ENCODE results near the gene CLCN4. TPM values are rescaled to one million over a fixed set of nuclear protein-coding genes. Genes with fewer than 3 reads are reported as not detected.

The CLCN4 gene
- total and polyA plus RNA-seq, 10 of the 15 experiments (the other 5 are each of a cell fraction or from before 2014, with no cell fraction given), result 0.90 to 6.9 (median 2.9) TPM

DNA sequence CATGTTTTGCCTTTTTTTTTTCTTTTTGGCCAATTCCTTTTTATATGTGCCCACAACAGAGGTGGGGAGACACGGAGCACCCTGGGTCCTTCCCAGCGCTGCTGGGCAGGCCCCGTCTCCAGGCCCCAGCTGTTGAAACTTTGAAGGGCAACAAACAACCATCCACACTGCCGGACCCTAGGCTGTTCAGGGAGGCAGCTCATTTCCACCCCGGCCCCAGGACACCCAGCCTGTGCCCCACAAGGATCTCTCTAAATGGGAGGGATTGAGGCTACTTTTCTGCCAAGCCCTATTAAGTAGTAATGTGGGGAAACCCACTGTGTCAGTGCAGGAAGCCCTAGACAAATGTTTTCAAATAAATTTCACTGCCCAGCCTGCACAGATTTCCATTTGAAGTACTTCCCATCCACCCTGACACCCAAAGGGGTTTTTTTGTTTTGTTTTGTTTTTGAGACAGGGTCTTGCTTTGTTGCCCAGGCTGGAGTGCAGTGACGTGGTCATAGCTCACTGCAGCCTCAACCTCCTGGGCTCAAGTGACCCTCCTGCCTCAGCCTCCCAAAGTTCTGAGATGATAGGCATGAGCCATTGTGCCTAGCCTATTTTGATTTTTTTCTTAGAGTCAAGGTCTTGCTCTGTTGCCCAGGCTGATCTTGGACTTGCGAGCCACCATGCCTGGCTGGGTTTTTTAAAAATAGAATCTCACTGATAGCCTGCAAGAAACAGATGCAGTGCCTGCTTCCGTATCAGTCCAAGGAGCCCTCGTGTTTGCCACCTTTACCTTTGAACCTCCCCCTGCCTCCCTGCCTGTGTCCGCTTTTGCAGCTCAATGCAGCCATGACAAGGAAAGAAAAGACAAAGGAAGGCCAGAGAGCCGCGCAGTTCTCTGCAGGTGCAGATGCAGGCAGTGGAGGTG lies 13.4 kb upstream of the CLCN4 start:
- ChIA-PET RAD21 (ENCODE audit: unreplicated experiment) (no interaction called here), POLR2A (no interaction called here), SMC1A (ENCODE audit: uncharacterized antibody, unreplicated experiment) (no interaction called here), CTCF (no interaction called here)
- no peaks in the 10 kb centered on the region for H3K4me1 ChIP-seq (ENCODE audit: control insufficient read depth, insufficient read depth, low read length)
- intact Hi-C loops (cut with micrococcal nuclease; ENCODE audit: unreplicated experiment), result no loop called here
- BruUV-seq (replicated peaks), result no TSS peak
- in situ Hi-C loops (cut with MboI), result no loop called here
- no peak overlapping the region for H3K4me2 ChIP-seq (ENCODE audit: control insufficient read depth, insufficient read depth)
- 33% methylated on average over 12 of the region's 12 CpGs for WGBS (ENCODE audit: insufficient coverage, insufficient replicate concordance, low lambda C conversion rate, missing lambda C conversion rate)
- H3K36me3 ChIP-seq (ENCODE audit: control insufficient read depth in 2 of 2, insufficient read depth in 2 of 2, low read length in 1 of 2), result no peaks in the 10 kb centered on the region; a peak in 1 of 4 replicates
- no peak overlapping the region for H3K9ac ChIP-seq (ENCODE audit: control insufficient read depth, insufficient read depth, low read length)
- no peaks in the 10 kb centered on the region for H3K79me2 ChIP-seq (ENCODE audit: control insufficient read depth, insufficient read depth, low read length)
- DNase-seq (ENCODE audit: low read depth, low spot score) (no peak), ATAC-seq (no peak; the same call in 1 of the 3 replicates), FAIRE-seq (no peak)
- H4K20me1 ChIP-seq (ENCODE audit: control insufficient read depth, insufficient read depth), result no peaks in the 10 kb centered on the region
- H3K27ac ChIP-seq (ENCODE audit: control insufficient read depth, insufficient read depth), result no peak overlapping the region
- H3K27me3 ChIP-seq (replicated peaks in 1 of 2; ENCODE audit: control insufficient read depth in 2 of 2, insufficient read depth in 2 of 2, low read length in 1 of 2), result no peaks in the 10 kb centered on the region
- no peaks in the 10 kb centered on the region for H3K9me3 ChIP-seq (replicated peaks; ENCODE audit: control insufficient read depth, insufficient read depth, low read length)
- no peak overlapping the region for H2AFZ ChIP-seq (ENCODE audit: control insufficient read depth, low read depth, low read length)
- TF ChIP-seq, protein P1, sequence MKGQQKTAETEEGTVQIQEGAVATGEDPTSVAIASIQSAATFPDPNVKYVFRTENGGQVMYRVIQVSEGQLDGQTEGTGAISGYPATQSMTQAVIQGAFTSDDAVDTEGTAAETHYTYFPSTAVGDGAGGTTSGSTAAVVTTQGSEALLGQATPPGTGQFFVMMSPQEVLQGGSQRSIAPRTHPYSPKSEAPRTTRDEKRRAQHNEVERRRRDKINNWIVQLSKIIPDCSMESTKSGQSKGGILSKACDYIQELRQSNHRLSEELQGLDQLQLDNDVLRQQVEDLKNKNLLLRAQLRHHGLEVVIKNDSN (IDR thresholded peaks at IDR 0.05; ENCODE audit: borderline replicate concordance, extremely low read length, insufficient read depth, low read depth, low read length), result no peak
- TF ChIP-seq HDAC2 (IDR thresholded peaks at IDR 0.05) (no peak), BHLHE40 (IDR thresholded peaks at IDR 0.05; ENCODE audit: borderline replicate concordance in 1 of 2, low read depth in 2 of 2, low read length in 1 of 2) (no peak), SUZ12 (IDR thresholded peaks at IDR 0.05; ENCODE audit: unreplicated experiment) (no peak), LARP7 (IDR thresholded peaks at IDR 0.05) (no peak), RBBP5 (conservative IDR thresholded peaks at IDR 0.05) (no peak), IKZF1 (conservative IDR thresholded peaks at IDR 0.05) (no peak), TCF3 (IDR thresholded peaks at IDR 0.05; ENCODE audit: borderline replicate concordance, insufficient read depth, low read depth, low read length) (no peak)
- TF ChIP-seq, protein P2, sequence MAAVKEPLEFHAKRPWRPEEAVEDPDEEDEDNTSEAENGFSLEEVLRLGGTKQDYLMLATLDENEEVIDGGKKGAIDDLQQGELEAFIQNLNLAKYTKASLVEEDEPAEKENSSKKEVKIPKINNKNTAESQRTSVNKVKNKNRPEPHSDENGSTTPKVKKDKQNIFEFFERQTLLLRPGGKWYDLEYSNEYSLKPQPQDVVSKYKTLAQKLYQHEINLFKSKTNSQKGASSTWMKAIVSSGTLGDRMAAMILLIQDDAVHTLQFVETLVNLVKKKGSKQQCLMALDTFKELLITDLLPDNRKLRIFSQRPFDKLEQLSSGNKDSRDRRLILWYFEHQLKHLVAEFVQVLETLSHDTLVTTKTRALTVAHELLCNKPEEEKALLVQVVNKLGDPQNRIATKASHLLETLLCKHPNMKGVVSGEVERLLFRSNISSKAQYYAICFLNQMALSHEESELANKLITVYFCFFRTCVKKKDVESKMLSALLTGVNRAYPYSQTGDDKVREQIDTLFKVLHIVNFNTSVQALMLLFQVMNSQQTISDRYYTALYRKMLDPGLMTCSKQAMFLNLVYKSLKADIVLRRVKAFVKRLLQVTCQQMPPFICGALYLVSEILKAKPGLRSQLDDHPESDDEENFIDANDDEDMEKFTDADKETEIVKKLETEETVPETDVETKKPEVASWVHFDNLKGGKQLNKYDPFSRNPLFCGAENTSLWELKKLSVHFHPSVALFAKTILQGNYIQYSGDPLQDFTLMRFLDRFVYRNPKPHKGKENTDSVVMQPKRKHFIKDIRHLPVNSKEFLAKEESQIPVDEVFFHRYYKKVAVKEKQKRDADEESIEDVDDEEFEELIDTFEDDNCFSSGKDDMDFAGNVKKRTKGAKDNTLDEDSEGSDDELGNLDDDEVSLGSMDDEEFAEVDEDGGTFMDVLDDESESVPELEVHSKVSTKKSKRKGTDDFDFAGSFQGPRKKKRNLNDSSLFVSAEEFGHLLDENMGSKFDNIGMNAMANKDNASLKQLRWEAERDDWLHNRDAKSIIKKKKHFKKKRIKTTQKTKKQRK (IDR thresholded peaks at IDR 0.05; ENCODE audit: low read depth, low read length), result no peak
- TF ChIP-seq, protein P3, sequence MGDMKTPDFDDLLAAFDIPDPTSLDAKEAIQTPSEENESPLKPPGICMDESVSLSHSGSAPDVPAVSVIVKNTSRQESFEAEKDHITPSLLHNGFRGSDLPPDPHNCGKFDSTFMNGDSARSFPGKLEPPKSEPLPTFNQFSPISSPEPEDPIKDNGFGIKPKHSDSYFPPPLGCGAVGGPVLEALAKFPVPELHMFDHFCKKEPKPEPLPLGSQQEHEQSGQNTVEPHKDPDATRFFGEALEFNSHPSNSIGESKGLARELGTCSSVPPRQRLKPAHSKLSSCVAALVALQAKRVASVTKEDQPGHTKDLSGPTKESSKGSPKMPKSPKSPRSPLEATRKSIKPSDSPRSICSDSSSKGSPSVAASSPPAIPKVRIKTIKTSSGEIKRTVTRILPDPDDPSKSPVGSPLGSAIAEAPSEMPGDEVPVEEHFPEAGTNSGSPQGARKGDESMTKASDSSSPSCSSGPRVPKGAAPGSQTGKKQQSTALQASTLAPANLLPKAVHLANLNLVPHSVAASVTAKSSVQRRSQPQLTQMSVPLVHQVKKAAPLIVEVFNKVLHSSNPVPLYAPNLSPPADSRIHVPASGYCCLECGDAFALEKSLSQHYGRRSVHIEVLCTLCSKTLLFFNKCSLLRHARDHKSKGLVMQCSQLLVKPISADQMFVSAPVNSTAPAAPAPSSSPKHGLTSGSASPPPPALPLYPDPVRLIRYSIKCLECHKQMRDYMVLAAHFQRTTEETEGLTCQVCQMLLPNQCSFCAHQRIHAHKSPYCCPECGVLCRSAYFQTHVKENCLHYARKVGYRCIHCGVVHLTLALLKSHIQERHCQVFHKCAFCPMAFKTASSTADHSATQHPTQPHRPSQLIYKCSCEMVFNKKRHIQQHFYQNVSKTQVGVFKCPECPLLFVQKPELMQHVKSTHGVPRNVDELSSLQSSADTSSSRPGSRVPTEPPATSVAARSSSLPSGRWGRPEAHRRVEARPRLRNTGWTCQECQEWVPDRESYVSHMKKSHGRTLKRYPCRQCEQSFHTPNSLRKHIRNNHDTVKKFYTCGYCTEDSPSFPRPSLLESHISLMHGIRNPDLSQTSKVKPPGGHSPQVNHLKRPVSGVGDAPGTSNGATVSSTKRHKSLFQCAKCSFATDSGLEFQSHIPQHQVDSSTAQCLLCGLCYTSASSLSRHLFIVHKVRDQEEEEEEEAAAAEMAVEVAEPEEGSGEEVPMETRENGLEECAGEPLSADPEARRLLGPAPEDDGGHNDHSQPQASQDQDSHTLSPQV (IDR thresholded peaks at IDR 0.05), result no peak
- no peak overlapping the region for H3K4me3 ChIP-seq

All from GM12878 (cell line).